PFSK-1 (cell line): ENCODE data around the gene CHDH.

ENCODE experiments used
- POLR2AphosphoS5 ChIP-seq: IDR thresholded peaks from 2 replicates; pipeline ENCODE4 v1.6.1; 2012; ENCODE audit warnings: low read depth, mild to moderate bottlenecking, control low read depth, low read length, moderate library complexity
- SIN3A ChIP-seq: IDR thresholded peaks from 2 replicates; pipeline ENCODE4 v1.6.1; 2012; ENCODE audit warnings: mild to moderate bottlenecking, low read length, moderate library complexity, borderline replicate concordance; ENCODE audit not compliant: insufficient read depth

DNA sequence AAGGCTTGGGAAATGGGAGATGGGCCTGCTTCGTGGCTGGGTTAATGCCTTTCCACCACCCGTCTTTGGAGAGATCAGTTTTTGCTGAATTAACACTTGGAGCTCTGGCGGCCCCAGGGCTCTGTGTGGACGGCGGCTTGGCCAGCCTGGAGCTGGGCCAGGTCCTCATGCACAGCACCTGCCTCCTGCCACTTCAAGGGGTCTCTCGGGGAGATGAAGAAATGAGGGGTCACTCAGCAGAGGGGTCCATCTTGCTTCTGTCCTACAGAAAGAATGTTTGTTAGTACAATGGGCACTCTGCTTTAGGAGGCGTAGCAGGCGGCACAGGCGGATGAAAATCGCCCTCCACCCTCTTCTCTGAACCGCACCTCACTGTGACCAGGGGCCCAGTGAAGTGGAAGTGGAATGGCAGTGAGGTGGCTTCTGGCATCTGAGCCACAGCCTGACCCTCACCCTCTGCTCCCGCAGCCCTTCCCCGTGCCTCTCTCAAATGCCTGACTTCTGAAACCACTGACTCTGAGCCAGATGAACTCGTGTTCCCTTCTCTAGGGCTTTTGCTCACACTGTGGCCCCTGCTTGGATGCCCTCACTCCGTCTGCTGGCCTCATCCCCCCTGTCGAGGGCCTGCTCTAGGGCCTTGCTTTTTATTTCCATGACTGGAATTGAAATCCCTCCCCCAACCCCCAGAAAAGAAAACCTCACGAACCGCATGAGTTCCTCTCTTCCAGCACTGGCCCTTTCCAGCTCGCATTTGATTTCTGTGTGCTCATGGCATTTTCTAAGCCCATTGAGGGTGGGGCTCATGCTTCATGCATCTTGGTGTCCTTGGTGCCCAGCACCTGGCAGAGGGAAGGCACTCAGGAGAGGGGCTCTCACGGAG, 42.2 kb downstream of the CHDH start:
- TF ChIP-seq SIN3A = no peak
- no peak for TF ChIP-seq POLR2AphosphoS5
